K562 (cell line): ENCODE measurements around the gene CREB3L2. TPM values are rescaled to one million over a fixed set of nuclear protein-coding genes. Genes with fewer than 3 reads are reported as not detected.

Source experiments
- ARID1B ChIP-seq: fragments of 450-650 bp; IDR thresholded peaks from 2 replicates; pipeline ENCODE4 v1.6.1; 2016; ENCODE audit warnings: antibody characterized with exemption, mild to moderate bottlenecking, inconsistent platforms
- BCOR ChIP-seq: fragments of 450-650 bp; IDR thresholded peaks from 2 replicates; pipeline ENCODE4 v1.6.1; 2016
- CBFB ChIP-seq: sonication (generic); formaldehyde crosslinking; IDR thresholded peaks from 2 replicates; pipeline ENCODE4 v1.4.0; 2020; ENCODE audit warnings: mild to moderate bottlenecking, missing genetic modification reagents
- CCAR2 ChIP-seq: fragments of 200-400 bp; formaldehyde crosslinking; IDR thresholded peaks from 2 replicates; pipeline ENCODE4 v1.6.1; 2017; ENCODE audit warnings: mild to moderate bottlenecking, low read depth, low read length
- CHD4 ChIP-seq: fragments of 200-600 bp; sonication (generic); IDR thresholded peaks from 3 replicates; pipeline ENCODE4 v1.6.1; 2012; ENCODE audit warnings: low read depth, mild to moderate bottlenecking, mixed read lengths, low read length, inconsistent platforms; ENCODE audit not compliant: insufficient read depth, insufficient replicate concordance, poor library complexity, severe bottlenecking
- FOXA3 ChIP-seq, 2 experiments: fragments of 450-650 bp in 1 of 2; sonication (generic) in 1 of 2; formaldehyde crosslinking; IDR thresholded peaks in 1 of 2; conservative IDR thresholded peaks in 1 of 2; 2 replicates each; pipeline versions ENCODE4 v1.4.0 to v1.8.0; 2020 to 2022; ENCODE audit warnings: mild to moderate bottlenecking in 2 of 2, missing genetic modification reagents in 1 of 2
- FOXM1 ChIP-seq, 2 experiments: fragments of 450-650 bp in 1 of 2; sonication (generic) in 1 of 2; formaldehyde crosslinking in 1 of 2; IDR thresholded peaks; 2 replicates each; pipeline versions ENCODE4 v1.6.1 to v1.9.0; 2017 to 2022; ENCODE audit warnings: low read depth in 2 of 2, mild to moderate bottlenecking in 2 of 2, missing genetic modification reagents in 1 of 2, moderate library complexity in 1 of 2
- GATAD2B ChIP-seq: fragments of 450-650 bp; IDR thresholded peaks from 2 replicates; pipeline ENCODE4 v1.6.1; 2017; ENCODE audit warnings: mild to moderate bottlenecking, borderline replicate concordance
- HDAC2 ChIP-seq: fragments of 450-650 bp; IDR thresholded peaks from 2 replicates; pipeline ENCODE4 v1.6.1; 2016; ENCODE audit warnings: mild to moderate bottlenecking
- HDAC6 ChIP-seq: IDR thresholded peaks from 2 replicates; pipeline ENCODE4 v1.6.1; 2012; ENCODE audit warnings: low read depth, mild to moderate bottlenecking, control low read depth, inconsistent platforms, low read length, moderate library complexity
- MCM2 ChIP-seq: fragments of 450-650 bp; IDR thresholded peaks from 2 replicates; pipeline ENCODE4 v1.6.1; 2017; ENCODE audit warnings: low read depth, mild to moderate bottlenecking
- MYBL2 ChIP-seq, 2 experiments: fragments of 450-650 bp in 1 of 2; sonication (generic) in 1 of 2; formaldehyde crosslinking in 1 of 2; IDR thresholded peaks; 2 replicates each; pipeline versions ENCODE4 v1.6.1 to v1.8.1; 2017 to 2022; ENCODE audit warnings: borderline replicate concordance in 1 of 2, inconsistent platforms in 1 of 2, low read depth in 1 of 2, mild to moderate bottlenecking in 1 of 2, missing genetic modification reagents in 1 of 2, moderate library complexity in 1 of 2
- NCOR1 ChIP-seq: fragments of 450-650 bp; IDR thresholded peaks from 2 replicates; pipeline ENCODE4 v1.6.1; 2016; ENCODE audit warnings: mild to moderate bottlenecking, moderate library complexity
- POLR2AphosphoS2 ChIP-seq: IDR thresholded peaks from 2 replicates; pipeline ENCODE4 v1.6.1; 2012; ENCODE audit warnings: low read length, improper control_type of control experiment
- RBBP5 ChIP-seq: fragments of 200-600 bp; sonication (generic); IDR thresholded peaks from 2 replicates; pipeline ENCODE4 v1.6.1; 2012; ENCODE audit warnings: borderline replicate concordance, mild to moderate bottlenecking, low read length, control low read depth, inconsistent platforms; ENCODE audit not compliant: insufficient read depth, poor library complexity, severe bottlenecking
- RBM14 ChIP-seq: fragments of 200-400 bp; formaldehyde crosslinking; IDR thresholded peaks from 2 replicates; pipeline ENCODE4 v1.6.1; 2018; ENCODE audit warnings: low read depth, mild to moderate bottlenecking, low read length, moderate library complexity, borderline replicate concordance; ENCODE audit not compliant: insufficient read depth
- SMC3 ChIP-seq: conservative IDR thresholded peaks from 2 replicates; pipeline ENCODE4 v1.6.1; 2011; ENCODE audit warnings: low read depth, low read length, improper control_type of control experiment; ENCODE audit not compliant: insufficient read depth
- TCF7 ChIP-seq: sonication (generic); IDR thresholded peaks from 2 replicates; pipeline ENCODE4 v1.6.1; 2016; ENCODE audit warnings: antibody characterized with exemption, borderline replicate concordance
- TEAD4 ChIP-seq, 2 experiments: sonication (generic) in 1 of 2; formaldehyde crosslinking in 1 of 2; IDR thresholded peaks; 2 replicates each; pipeline versions ENCODE4 v1.6.1 to v1.8.0; 2012 to 2022; ENCODE audit warnings: borderline replicate concordance in 1 of 2, inconsistent platforms in 1 of 2, low read length in 1 of 2, mild to moderate bottlenecking in 1 of 2, missing genetic modification reagents in 1 of 2
- ZFX ChIP-seq: sonication (generic); formaldehyde crosslinking; IDR thresholded peaks from 2 replicates; pipeline ENCODE4 v1.8.0; 2022; ENCODE audit warnings: mild to moderate bottlenecking, missing genetic modification reagents, moderate library complexity
- ZKSCAN1 ChIP-seq: fragments of 150-350 bp; IDR thresholded peaks from 2 replicates; pipeline ENCODE4 v1.6.1; 2016; ENCODE audit warnings: low read depth, low read length
- ZNF197 ChIP-seq: fragments of 200-800 bp; sonication (Bioruptor generic); IDR thresholded peaks from 2 replicates; pipeline ENCODE4 v1.6.1; 2016; ENCODE audit warnings: low read depth, missing genetic modification characterization, missing compliant biosample characterization
- ZNF445 ChIP-seq: fragments of 250-450 bp; sonication (Bioruptor Pico); IDR thresholded peaks from 2 replicates; pipeline ENCODE4 v1.4.0; 2020; ENCODE audit warnings: low read depth, mild to moderate bottlenecking, moderate library complexity
- ZNF699 ChIP-seq: fragments of 250-450 bp; sonication (Bioruptor Pico); IDR thresholded peaks from 2 replicates; pipeline ENCODE4 v1.8.0; 2021; ENCODE audit warnings: mild to moderate bottlenecking, moderate library complexity; ENCODE audit not compliant: insufficient replicate concordance
- polyA plus RNA-seq, 8 experiments: library from polyadenylated mRNA; depleted of rRNA in 4 of 8; stranded (reverse) in 5 of 8; unstranded in 3 of 8; fragments of >200 nt; fragmentation: Nextera tagmentation in 2 of 8; fragmentation: Illumina TruSeq in 1 of 8; extraction: Ambion mirVana in 2 of 8; extraction: Trizol in 1 of 8; gene quantifications; 2 replicates each; pipeline versions ENCODE4 v1.2.1 to v1.2.3, GENCODE V29; 2011 to 2014; ENCODE audit warnings: inconsistent platforms in 1 of 8, missing spikeins in 1 of 8
- total RNA-seq, 7 experiments: library from RNA; depleted of rRNA in 6 of 7; stranded (reverse); fragments of >200 nt in 6 of 7; fragmentation: Illumina TruSeq in 2 of 7; extraction: Trizol in 2 of 7; gene quantifications; 2 replicates each; pipeline versions ENCODE4 v1.2.1 to v1.2.3, GENCODE V29; 2011 to 2021; ENCODE audit warnings: low replicate concordance in 1 of 7
- TF ChIP-seq, protein P1 (sequence below): fragments of 250-450 bp; sonication (Bioruptor Pico); IDR thresholded peaks from 2 replicates; pipeline ENCODE4 v1.5.0; 2021; ENCODE audit warnings: mild to moderate bottlenecking, borderline replicate concordance

Gene CREB3L2
- total and polyA plus RNA-seq, 9 of the 15 experiments (the other 6 are each of a cell fraction or from before 2014, with no cell fraction given): 7.1 to 45.6 (median 15.8) TPM

DNA sequence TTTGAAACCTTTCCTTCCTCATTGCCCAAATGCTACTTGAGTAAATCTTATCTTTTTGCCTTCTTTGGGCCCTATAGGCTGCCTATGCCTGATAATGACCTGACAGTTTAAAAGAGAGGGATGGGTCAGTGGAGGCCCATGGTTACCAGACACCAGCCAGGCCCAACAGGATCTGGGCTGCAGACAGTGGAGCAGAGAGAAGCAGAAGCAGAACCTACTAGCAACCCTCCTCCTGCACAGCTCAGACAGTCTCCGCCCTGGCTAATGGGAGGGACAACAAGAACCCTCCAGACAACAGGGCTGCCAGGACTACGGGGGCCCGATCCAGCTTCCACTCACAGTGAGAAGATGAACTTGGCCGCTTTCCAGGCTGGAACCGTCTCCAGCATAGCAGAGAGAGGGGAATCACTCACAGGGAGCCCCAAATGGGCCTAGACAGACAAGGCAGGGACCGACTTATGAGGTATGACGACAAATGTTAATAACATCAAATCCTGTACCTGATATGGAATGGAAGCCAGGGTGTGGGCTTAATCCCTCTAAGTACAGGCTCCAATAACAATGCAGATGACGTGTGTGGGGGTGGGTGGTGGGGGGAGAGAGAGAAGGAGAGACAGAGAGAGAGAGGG lies 123.4 kb downstream of the CREB3L2 start (continued):
- TF ChIP-seq ARID1B (peak; percentile 78), CBFB (CRISPR knock-in tag) (no peak), ZFX (CRISPR knock-in tag) (peak; percentile 15; the same call in 1 of the 2 replicates), RBBP5 (no peak), SMC3 (no peak), ZKSCAN1 (no peak), POLR2AphosphoS2 (no peak; the same call in 1 of the 2 replicates), FOXM1 (IDR thresholded peaks at IDR 0.05; ENCODE audit: low read depth) (peak; percentile 39; the same call in 1 of the 2 replicates), FOXM1 (CRISPR knock-in tag; IDR thresholded peaks at IDR 0.05; ENCODE audit: low read depth) (no peak), RBM14 (no peak), TEAD4 (IDR thresholded peaks at IDR 0.05; ENCODE audit: low read length) (peak; percentile 69), TEAD4 (CRISPR knock-in tag; IDR thresholded peaks at IDR 0.05; ENCODE audit: borderline replicate concordance) (no peak), MCM2 (no peak), ZNF699 (CRISPR knock-in tag) (no peak), HDAC2 (0 out of 2 replicates have a peak, but pooled peaks have one; percentile 38), CHD4 (no peak), HDAC6 (no peak), CCAR2 (no peak), ZNF445 (CRISPR knock-in tag) (no peak), GATAD2B (no peak), BCOR (no peak), ZNF197 (CRISPR knock-in tag) (no peak), NCOR1 (peak; percentile 60; the same call in 1 of the 2 replicates), FOXA3 (CRISPR knock-in tag; conservative IDR thresholded peaks at IDR 0.05 in 1 of 2, IDR thresholded peaks at IDR 0.05 in 1 of 2) (no peak), TCF7 (no peak), MYBL2 (IDR thresholded peaks at IDR 0.05; ENCODE audit: low read depth) (peak; percentile 50; the same call in 1 of the 2 replicates), MYBL2 (CRISPR knock-in tag; IDR thresholded peaks at IDR 0.05; ENCODE audit: borderline replicate concordance) (no peak)
- TF ChIP-seq, protein P1, sequence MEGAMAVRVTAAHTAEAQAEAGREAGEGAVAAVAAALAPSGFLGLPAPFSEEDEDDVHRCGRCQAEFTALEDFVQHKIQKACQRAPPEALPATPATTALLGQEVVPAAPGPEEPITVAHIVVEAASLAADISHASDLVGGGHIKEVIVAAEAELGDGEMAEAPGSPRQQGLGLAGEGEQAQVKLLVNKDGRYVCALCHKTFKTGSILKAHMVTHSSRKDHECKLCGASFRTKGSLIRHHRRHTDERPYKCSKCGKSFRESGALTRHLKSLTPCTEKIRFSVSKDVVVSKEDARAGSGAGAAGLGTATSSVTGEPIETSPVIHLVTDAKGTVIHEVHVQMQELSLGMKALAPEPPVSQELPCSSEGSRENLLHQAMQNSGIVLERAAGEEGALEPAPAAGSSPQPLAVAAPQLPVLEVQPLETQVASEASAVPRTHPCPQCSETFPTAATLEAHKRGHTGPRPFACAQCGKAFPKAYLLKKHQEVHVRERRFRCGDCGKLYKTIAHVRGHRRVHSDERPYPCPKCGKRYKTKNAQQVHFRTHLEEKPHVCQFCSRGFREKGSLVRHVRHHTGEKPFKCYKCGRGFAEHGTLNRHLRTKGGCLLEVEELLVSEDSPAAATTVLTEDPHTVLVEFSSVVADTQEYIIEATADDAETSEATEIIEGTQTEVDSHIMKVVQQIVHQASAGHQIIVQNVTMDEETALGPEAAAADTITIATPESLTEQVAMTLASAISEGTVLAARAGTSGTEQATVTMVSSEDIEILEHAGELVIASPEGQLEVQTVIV (CRISPR knock-in tag): no peak
